ENCODE results near the gene ITPRIP. TPM values are rescaled to one million over a fixed set of nuclear protein-coding genes. Genes with fewer than 3 reads are reported as not detected.

ITPRIP gene
- total RNA-seq (ENCODE audit: low replicate concordance), result 8.5 and 19.9 TPM in 2 replicates
- long read RNA-seq, full-length matches to known transcripts, result 3 of 5 reads
- long read RNA-seq, partial matches to known transcripts, result 0 of 5 reads
- long read RNA-seq, other reads (novel, unspliced or antisense), result 2 of 5 reads

DNA sequence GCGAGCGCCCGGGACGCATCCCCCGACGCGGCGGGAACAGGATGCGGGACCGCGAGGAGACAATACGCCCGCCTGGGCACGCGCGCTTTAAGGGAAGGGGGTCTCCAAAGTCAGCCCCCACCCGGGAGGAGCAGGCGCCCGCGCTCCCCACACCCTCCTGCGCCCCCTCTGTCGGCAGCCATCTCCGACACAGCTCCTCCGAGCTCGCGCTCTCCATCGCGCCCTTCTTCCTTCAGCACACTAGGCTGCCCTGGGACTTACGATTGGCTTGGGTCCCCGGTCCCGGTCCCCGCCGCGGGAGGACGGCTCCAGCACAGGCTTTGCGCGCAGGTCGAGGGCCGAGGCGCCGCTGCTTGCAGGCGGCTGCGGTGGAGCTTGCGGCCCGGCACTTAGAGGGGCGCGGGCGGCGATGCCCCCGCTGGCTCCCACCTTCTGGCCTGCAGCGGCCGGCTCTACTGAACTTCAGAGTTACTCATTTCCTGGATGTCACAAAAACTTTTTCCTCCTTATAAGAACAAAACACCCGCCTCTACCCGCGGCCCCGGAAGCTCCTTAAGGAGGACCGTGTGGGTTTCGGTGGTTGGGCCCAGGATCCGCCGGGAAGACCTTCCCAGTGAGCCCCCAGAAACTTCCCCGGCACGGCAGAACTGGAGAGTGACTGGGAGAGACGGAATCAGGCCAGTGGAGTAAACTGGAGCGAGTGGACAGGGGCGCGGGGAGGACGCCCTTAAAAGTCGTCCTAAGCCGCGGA lies at the start of gene ITPRIP:
TSS of gene ITPRIP (minus strand) at position 481 of the 751 bp plus-strand sequence. CDS start 22,414 bp downstream, outside the sequence.
- Mint-ChIP-seq H3K9me3 (no peaks in the 10 kb centered on the region), H3K36me3 (no peaks in the 10 kb centered on the region), H3K27ac (peak within 1 kb of the TSS; percentile 98), H3K27me3 (peaks cover 3% of the 10 kb centered on the region), H3K4me1 (ENCODE audit: unreplicated experiment) (peaks cover 32% of the 10 kb centered on the region), H3K4me3 (peak within 1 kb of the TSS; percentile 99)
- TF ChIP-seq CTCF (conservative IDR thresholded peaks at IDR 0.05), result peak; percentile 52
- DNase-seq (ENCODE audit: extremely low spot score, unreplicated experiment), result no peak

DNA sequence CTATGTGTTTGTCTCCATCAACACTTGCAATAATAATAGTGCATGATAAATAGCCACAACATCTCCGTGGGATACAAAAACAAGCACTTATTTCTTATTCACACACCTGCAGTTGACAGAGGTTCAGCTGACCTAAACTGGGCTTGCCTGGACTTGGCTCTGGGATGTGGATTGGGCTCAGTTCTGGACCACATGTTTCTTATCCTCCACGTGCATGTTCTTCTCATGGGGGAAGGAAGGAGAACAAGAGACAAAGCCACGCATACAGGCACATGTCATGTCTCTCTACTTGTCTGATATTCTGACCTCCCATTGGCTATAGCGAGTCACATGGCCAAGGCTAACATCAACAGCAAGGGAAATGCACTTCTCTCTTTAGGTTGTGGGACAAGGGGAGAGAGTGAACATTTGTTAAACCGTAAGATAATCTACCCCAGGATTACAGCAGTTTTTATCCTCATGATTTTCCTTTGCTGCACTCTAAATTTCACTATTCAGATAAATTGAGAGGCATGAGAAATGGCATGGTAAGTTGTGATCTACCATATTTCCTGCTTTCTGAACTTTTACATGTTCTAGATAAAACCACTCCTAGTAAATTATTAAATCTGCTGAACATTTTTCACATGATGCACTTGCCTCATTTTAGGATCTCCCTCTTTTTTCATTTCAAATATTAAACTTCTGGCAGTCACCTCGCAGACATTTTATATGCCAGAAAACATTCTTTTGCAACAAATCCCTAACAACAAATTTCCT lies 49.0 kb upstream of the ITPRIP start:
- TF ChIP-seq CTCF (conservative IDR thresholded peaks at IDR 0.05), result no peak
- Mint-ChIP-seq H3K27ac (no peak overlapping the region), H3K36me3 (no peaks in the 10 kb centered on the region), H3K4me3 (no peak overlapping the region), H3K4me1 (ENCODE audit: unreplicated experiment) (no peaks in the 10 kb centered on the region), H3K9me3 (no peaks in the 10 kb centered on the region), H3K27me3 (peaks cover 20% of the 10 kb centered on the region)
- no peak for DNase-seq (ENCODE audit: extremely low spot score, unreplicated experiment)

GRCh38 chr10:104380336-104380735 lies 42.1 kb upstream of the ITPRIP start:
- Mint-ChIP-seq H3K36me3 (no peaks in the 10 kb centered on the region), H3K27ac (no peak overlapping the region), H3K4me3 (no peak overlapping the region), H3K4me1 (ENCODE audit: unreplicated experiment) (no peaks in the 10 kb centered on the region), H3K9me3 (no peaks in the 10 kb centered on the region), H3K27me3 (peaks cover 7% of the 10 kb centered on the region)
- DNase-seq (ENCODE audit: extremely low spot score, unreplicated experiment), result no peak
- TF ChIP-seq CTCF (conservative IDR thresholded peaks at IDR 0.05), result no peak

- H3K4me1 Mint-ChIP-seq (ENCODE audit: unreplicated experiment), result no peaks in the 10 kb centered on the region
- H3K27ac Mint-ChIP-seq, result no peak overlapping the region
- no peaks in the 10 kb centered on the region for H3K36me3 Mint-ChIP-seq
- peaks cover 4% of the 10 kb centered on the region for H3K27me3 Mint-ChIP-seq
- DNase-seq (ENCODE audit: extremely low spot score, unreplicated experiment), result no peak
- no peak overlapping the region for H3K4me3 Mint-ChIP-seq
- no peaks in the 10 kb centered on the region for H3K9me3 Mint-ChIP-seq
- no peak for TF ChIP-seq CTCF (conservative IDR thresholded peaks at IDR 0.05)
Measured at GRCh38 chr10:104376784-104377300, 38.6 kb upstream of the ITPRIP start.

DNA sequence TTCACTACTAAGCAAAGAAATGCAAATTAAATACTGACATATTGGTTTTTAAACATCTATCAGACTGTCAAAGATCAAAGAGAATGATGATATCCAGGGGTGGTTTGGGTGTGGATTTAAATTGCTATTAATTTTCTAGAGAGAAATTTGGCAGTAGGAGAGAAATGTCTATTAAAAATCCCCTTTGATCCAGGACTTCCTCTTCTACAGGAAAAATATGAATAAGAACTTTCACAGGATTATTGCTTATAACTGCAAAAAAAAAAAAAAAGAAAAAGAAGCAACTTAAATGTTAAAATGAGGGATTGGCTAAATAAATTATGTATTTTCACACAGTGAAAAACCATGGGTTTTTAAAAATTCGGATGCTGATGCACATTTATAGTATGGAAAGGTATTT lies 36.3 kb upstream of the ITPRIP start:
- peaks cover 4% of the 10 kb centered on the region for H3K27me3 Mint-ChIP-seq
- H3K27ac Mint-ChIP-seq, result no peak overlapping the region
- no peak for TF ChIP-seq CTCF (conservative IDR thresholded peaks at IDR 0.05)
- no peak overlapping the region for H3K4me3 Mint-ChIP-seq
- no peaks in the 10 kb centered on the region for H3K4me1 Mint-ChIP-seq (ENCODE audit: unreplicated experiment)
- peaks cover 9% of the 10 kb centered on the region for H3K9me3 Mint-ChIP-seq
- DNase-seq (ENCODE audit: extremely low spot score, unreplicated experiment), result no peak
- H3K36me3 Mint-ChIP-seq, result no peaks in the 10 kb centered on the region

Measured in type B pancreatic cell (in vitro differentiated cells).